GM12865 (cell line): ENCODE data around the gene NOVA1.

ENCODE experiments used
- DNase-seq: peaks from one replicate; pipeline ENCODE4 v3.0.0; 2010; ENCODE audit warnings: low read depth
- H3K4me3 ChIP-seq: 2 replicates; pipeline ENCODE4 v1.5.1; 2011; ENCODE audit warnings: mild to moderate bottlenecking, low read depth, low read length, control low read depth
- CTCF ChIP-seq: IDR thresholded peaks from 2 replicates; pipeline ENCODE4 v1.5.1; 2011; ENCODE audit warnings: low read length, control low read depth, low read depth, inconsistent platforms; ENCODE audit not compliant: insufficient read depth; ENCODE audit errors: missing control alignments

Gene NOVA1

GRCh38 chr14:26593357-26593756 is 4.5 kb downstream of the NOVA1 start:
- TF ChIP-seq CTCF = no peak
- DNase-seq = no peak
- H3K4me3 ChIP-seq = no peak overlapping the region

- no peak for TF ChIP-seq CTCF
- no peak for DNase-seq
- H3K4me3 ChIP-seq = no peak overlapping the region
These were observed 7.9 kb downstream of the NOVA1 start for GRCh38 chr14:26589925-26590324.

GRCh38 chr14:26577711-26578110 is 20.1 kb downstream of the NOVA1 start:
- no peak for TF ChIP-seq CTCF
- no peak for DNase-seq
- H3K4me3 ChIP-seq = no peak overlapping the region

GRCh38 chr14:26554069-26554772 is 43.6 kb downstream of the NOVA1 start:
- no peak overlapping the region for H3K4me3 ChIP-seq
- no peak for TF ChIP-seq CTCF
- DNase-seq = no peak

- TF ChIP-seq CTCF = no peak
- H3K4me3 ChIP-seq = no peak overlapping the region
These were observed 48.3 kb downstream of the NOVA1 start for GRCh38 chr14:26549571-26549970.

GRCh38 chr14:26548406-26548805 is 49.4 kb downstream of the NOVA1 start:
- H3K4me3 ChIP-seq = no peak overlapping the region
- TF ChIP-seq CTCF = no peak
- DNase-seq = no peak

More at GRCh38 chr14:26549571-26549970, 48.3 kb downstream of the NOVA1 start:
- no peak for DNase-seq

- no peak for TF ChIP-seq CTCF
- no peak for DNase-seq
- H3K4me3 ChIP-seq = no peak overlapping the region
These were observed 59.7 kb downstream of the NOVA1 start for GRCh38 chr14:26538176-26538575.
